Measurements from ENCODE around the gene FAM20B. TPM values are rescaled to one million over a fixed set of nuclear protein-coding genes. Genes with fewer than 3 reads are reported as not detected.

The FAM20B gene
- total RNA-seq, 8 experiments from 2014 or later: 28.0 to 40.5 (median 33.2) TPM

DNA sequence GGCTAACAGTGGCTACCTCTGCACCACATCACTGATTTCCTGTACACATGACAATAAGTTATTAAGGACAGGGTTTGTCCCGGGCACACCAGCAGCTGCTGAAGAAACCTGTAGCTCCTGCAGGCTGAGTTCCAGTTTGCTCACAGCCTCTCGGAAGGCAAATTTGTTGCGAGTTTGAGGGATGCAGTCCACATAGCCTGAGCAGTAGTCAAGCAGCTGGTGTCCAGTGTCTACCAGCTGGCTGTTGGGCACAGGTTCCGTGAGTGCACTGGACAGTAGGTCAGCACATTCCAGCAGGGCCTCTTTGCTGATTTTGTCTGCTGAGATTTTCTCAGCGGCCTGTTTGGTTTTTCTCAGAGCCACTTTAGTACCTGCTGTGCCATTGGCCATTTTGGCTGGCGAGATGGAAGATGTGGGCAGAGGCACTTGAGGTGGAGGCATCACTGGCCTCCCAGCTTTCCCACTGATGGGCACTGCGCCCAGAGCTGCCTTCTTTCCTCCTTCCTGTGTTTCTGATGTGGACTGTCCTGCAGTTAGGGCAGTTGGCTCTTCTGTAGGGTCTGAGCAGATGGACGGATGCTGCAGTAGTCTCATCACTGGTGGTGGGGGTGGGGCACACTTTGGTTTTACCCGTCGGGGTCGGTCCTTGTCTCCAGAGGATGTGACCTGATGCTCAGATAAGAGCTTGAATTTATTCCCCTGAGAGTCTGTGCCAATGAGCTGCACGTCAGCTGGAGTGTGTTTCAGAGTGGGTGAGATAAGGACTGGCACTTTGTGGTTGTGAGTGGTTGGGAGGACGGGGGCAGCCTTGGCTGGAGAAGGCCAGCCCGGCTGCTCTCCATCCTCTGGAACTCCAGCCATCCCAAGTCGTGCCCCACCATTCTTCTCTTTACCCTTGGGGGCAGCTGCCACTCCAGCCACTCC lies 82.3 kb downstream of the FAM20B start:
- Histone ChIP-seq H3K4me1 (replicated peaks in 1 of 2) (no peaks in the 10 kb centered on the region), H3K4me3 (no peak overlapping the region), H3K27ac (no peak overlapping the region)
- WGBS, 10 experiments: 60 to 100% (median 92%) methylated on average over 1 to 12 of the region's 15 CpGs; no CpG with 5 or more reads in 3 of the 10 experiments
- in situ Hi-C loops (cut with MboI; ENCODE audit: low pct_unique_long_range_greater_than_20kb in 2 of 9, low sequenced_read_pairs in 9 of 9, unreplicated experiment in 9 of 9): loop anchor here in 2 of 9 experiments (25.0 kb wide), 2 partner anchors 204 to 254 kb away; partner anchors contain the start of gene AXDND1 (in 1 of the 2)
- peak in 1 of 8 experiments; percentile 9 for ATAC-seq (replicated peaks in 6 of 8)

DNA sequence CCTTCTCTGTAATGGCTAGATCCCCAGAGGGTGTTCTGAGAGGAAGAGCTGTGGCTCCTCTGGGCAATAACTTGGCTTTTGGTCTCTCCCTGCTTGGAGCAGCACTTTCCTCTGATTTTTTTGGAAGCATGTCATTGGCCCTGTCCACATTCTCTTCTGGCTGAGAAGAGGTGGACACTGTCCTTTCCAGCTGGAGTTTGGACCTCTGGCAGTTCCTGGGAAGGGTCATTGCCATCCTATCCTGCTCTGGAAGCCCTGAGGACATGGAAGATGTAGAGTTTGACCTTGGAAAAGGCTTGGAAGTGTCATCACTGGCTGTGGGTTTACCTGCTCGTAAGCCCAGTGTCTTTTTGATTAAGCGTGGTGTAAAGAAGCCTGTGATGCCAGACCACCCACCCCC lies 83.0 kb downstream of the FAM20B start:
- H3K4me3 ChIP-seq: no peak overlapping the region
- in situ Hi-C loops (cut with MboI; ENCODE audit: low pct_unique_long_range_greater_than_20kb in 2 of 9, low sequenced_read_pairs in 9 of 9, unreplicated experiment in 9 of 9): loop anchor here in 2 of 9 experiments (25.0 kb wide), 2 partner anchors 204 to 254 kb away; partner anchors contain the start of gene AXDND1 (in 1 of the 2)
- no peaks in the 10 kb centered on the region for H3K4me1 ChIP-seq (replicated peaks in 1 of 2)
- 94 to 100% methylated on average over 1 to 2 of the region's 2 CpGs; no CpG with 5 or more reads in 8 of the 10 experiments for WGBS, 10 experiments
- no peak for ATAC-seq (replicated peaks in 6 of 8)
- H3K27ac ChIP-seq: no peak overlapping the region

DNA sequence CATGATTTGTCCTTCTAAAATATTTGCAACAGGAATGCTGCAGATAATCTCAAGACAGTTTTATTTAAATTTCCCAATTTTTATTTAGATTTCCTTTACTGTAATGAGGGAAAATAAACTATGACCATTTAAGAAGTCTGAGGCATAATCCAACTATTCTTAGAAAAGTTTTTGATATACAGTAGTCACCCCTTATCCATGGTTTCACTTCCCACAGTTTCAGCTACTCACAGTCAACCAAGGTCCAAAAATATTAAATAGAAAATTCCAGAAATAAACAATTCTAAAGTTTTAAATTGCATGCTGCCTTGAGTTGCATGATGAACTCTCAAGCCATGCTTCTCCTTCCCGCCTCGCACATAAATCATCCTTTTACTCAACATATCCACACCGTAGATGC lies 89.5 kb downstream of the FAM20B start:
- H3K27ac ChIP-seq: no peak overlapping the region
- H3K4me1 ChIP-seq (replicated peaks in 1 of 2): no peaks in the 10 kb centered on the region
- 67 to 100% (median 86%) methylated on average over 1 to 3 of the region's 3 CpGs; no CpG with 5 or more reads in 4 of the 10 experiments for WGBS, 10 experiments
- no peak for ATAC-seq (replicated peaks in 6 of 8)
- in situ Hi-C loops (cut with MboI; ENCODE audit: low pct_unique_long_range_greater_than_20kb in 2 of 9, low sequenced_read_pairs in 9 of 9, unreplicated experiment in 9 of 9): loop anchor here in 2 of 9 experiments (25.0 kb wide), 2 partner anchors 197 to 247 kb away; partner anchors contain the start of gene AXDND1 (in 1 of the 2)
- H3K4me3 ChIP-seq: no peak overlapping the region

DNA sequence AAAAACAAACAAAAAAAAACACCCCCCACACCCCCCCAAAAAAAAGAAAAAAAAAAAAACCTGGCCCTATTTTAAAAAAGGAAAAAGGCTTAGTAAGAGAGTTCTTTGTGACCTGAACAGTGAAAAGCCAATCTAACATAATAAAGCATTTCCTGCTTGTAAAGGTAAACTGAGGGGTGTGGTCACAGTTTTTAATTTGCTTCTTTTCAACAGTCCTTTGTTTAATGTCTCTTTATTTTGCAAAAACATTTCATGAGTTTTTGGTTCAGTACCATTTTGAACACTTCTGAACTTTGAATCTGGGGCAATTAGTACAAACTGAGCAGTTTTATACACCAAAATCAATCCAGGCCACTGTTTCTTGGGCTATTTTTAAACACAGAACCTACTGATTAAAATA lies 93.8 kb downstream of the FAM20B start:
- Histone ChIP-seq H3K4me1 (replicated peaks in 1 of 2) (no peaks in the 10 kb centered on the region), H3K4me3 (no peak overlapping the region), H3K27ac (no peak overlapping the region)
- in situ Hi-C loops (cut with MboI; ENCODE audit: low pct_unique_long_range_greater_than_20kb in 2 of 9, low sequenced_read_pairs in 9 of 9, unreplicated experiment in 9 of 9): loop anchor here in 2 of 9 experiments (25.0 kb wide), 2 partner anchors 193 to 243 kb away; partner anchors contain the start of gene AXDND1 (in 1 of the 2)
- ATAC-seq (replicated peaks in 6 of 8): no peak

DNA sequence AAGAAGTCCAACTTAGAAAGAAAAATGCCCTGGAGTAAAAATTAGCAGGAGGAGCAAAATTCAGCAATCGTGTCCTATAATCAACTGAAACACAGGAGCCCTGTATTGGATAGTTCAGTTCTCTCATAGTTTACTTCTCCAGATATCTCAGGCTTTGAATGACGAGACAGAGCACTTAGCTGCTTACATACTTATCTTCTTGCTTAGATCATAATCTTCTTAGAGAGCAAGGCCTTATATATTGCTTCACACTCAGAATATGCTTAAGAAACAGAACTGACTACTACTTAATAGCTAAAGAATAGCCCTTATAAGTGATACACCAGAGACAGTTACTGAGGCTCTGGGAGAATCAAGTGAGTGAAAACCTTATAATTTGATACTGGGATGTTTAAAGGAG lies 95.0 kb downstream of the FAM20B start:
- WGBS, 10 experiments: 78 to 100% (median 98%) methylated on average over 1 to 2 of the region's 2 CpGs
- in situ Hi-C loops (cut with MboI; ENCODE audit: low pct_unique_long_range_greater_than_20kb in 2 of 9, low sequenced_read_pairs in 9 of 9, unreplicated experiment in 9 of 9): loop anchor here in 2 of 9 experiments (25.0 kb wide), 2 partner anchors 192 to 242 kb away; partner anchors contain the start of gene AXDND1 (in 1 of the 2)
- H3K4me1 ChIP-seq (replicated peaks in 1 of 2): no peaks in the 10 kb centered on the region
- no peak for ATAC-seq (replicated peaks in 6 of 8)
- H3K27ac ChIP-seq: no peak overlapping the region
- no peak overlapping the region for H3K4me3 ChIP-seq

DNA sequence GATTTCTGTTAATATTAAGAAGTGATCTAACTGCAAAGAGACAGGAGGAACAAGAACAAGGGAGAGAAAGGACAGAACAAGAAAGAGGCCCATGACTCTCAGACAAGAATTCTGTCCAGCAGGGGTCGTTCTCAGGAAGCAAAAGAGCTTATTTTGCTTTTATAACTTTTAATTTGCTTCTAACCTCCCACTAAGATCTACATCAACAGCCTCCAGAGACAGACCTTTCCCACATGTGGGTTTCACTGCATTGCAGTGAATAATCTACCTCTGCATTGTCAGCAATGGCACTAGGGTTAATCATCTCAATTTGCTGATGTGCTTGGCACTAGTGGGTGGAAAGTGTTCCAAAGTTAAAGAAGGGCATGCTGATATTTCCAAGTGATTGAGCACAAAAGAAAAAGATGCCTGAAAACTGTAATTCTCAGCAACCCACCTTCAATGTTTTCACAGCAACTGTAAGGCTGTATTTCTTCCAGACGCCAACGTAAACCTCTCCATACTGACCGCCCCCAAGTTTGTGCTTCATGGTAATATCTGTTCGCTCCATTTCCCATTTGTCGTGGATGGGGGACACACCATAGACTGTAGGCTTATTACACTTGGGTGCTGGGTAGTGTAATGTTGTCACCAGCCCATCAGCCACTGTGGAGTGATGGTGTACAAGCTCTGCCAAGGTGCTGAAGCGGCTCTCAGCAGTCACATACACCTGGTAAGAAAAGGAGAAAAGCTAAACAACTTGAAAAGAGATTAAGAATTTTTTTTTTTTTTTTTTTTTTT lies 95.7 kb downstream of the FAM20B start:
- Histone ChIP-seq H3K27ac (no peak overlapping the region), H3K4me3 (no peak overlapping the region), H3K4me1 (replicated peaks in 1 of 2) (no peaks in the 10 kb centered on the region)
- in situ Hi-C loops (cut with MboI; ENCODE audit: low pct_unique_long_range_greater_than_20kb in 2 of 9, low sequenced_read_pairs in 9 of 9, unreplicated experiment in 9 of 9): loop anchor here in 2 of 9 experiments (25.0 kb wide), 2 partner anchors 191 to 241 kb away; partner anchors contain the start of gene AXDND1 (in 1 of the 2)
- WGBS, 10 experiments: 0 to 97% (median 78%) methylated on average over 1 to 7 of the region's 7 CpGs; no CpG with 5 or more reads in 2 of the 10 experiments
- ATAC-seq (replicated peaks in 6 of 8): peak in 3 of 8 experiments; percentile 22 to 36 (median 25)

DNA sequence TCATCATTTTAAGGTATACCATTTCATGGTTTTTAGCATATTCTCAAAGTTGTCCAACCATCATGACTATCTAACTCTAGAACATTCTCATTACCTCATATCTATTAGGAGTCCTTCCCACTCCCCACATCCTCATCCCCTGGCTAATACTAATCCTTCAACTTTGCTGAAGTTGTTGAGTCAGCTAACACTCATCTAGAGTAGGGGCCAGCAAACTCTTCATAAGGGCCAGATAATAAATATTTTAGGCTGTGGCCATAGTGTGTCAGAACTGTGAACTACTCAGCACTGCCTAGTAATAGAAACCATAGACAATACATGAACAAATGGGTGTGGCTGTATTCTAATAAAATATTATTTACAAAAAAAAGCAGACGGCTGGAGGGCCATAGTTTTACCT lies 99.2 kb downstream of the FAM20B start:
- in situ Hi-C loops (cut with MboI; ENCODE audit: low pct_unique_long_range_greater_than_20kb in 2 of 9, low sequenced_read_pairs in 9 of 9, unreplicated experiment in 9 of 9): loop anchor here in 2 of 9 experiments (25.0 kb wide), 2 partner anchors 187 to 237 kb away; partner anchors contain the start of gene AXDND1 (in 1 of the 2)
- H3K27ac ChIP-seq: no peak overlapping the region
- H3K4me3 ChIP-seq: no peak overlapping the region
- H3K4me1 ChIP-seq (replicated peaks in 1 of 2): no peaks in the 10 kb centered on the region
- ATAC-seq (replicated peaks in 6 of 8): peak in 2 of 8 experiments; percentile 43 to 55
- 0 to 100% (median 100%) methylated on average over 1 of the region's 1 CpG; no CpG with 5 or more reads in 3 of the 10 experiments for WGBS, 10 experiments

Other genes starting within 250 kb of the FAM20B start
- 10 to 100 TPM in 1 of 8 experiments, 1 to 10 TPM in 4, under 1 TPM in 3; 0.25 to 11.9 (median 1.3) TPM for gene ANGPTL1, start 154.8 kb upstream of the FAM20B start, total RNA-seq
- gene TOR3A, start 56.2 kb downstream of the FAM20B start, total RNA-seq: 10 to 100 TPM in 7 of 8 experiments, 1 to 10 TPM in 1; 9.2 to 27.9 (median 13.4) TPM
- gene ABL2, start 203.8 kb downstream of the FAM20B start, total RNA-seq: 10 to 100 TPM; 12.3 to 26.6 (median 18.1) TPM

Measured in motor neuron (in vitro differentiated cells).